Measurements from ENCODE around the gene PSMD11.

DNA sequence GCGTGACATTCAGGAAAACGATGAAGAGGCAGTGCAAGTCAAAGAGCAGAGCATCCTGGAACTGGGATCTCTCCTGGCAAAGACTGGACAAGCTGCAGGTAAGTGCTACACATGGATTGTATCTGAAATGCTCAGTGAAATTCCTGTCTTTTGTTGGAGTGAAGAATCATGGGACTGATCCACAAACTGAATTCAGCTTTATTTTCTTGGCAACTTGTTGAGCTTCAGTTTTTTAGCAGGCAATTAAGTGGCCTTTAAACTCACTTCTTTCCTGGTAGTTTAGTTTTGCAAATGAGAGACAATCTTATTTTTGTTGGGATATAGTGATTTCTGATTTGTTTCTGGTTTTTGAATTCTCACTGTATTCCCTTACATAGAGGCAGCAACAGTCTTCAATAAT lies 2.6 kb downstream of the PSMD11 start:
- no peak for TF ChIP-seq CTCF (IDR thresholded peaks at IDR 0.05; ENCODE audit: insufficient read depth, low read length, poor library complexity, severe bottlenecking)
- TF ChIP-seq EZH2phosphoT487 (conservative IDR thresholded peaks at IDR 0.05; ENCODE audit: low read length) = no peak
